WTC11 (cell line): Measurements from ENCODE around the gene IFNAR1. TPM values are rescaled to one million over a fixed set of nuclear protein-coding genes. Genes with fewer than 3 reads are reported as not detected.

Experiments
- ATF6 ChIP-seq: sonication (generic); formaldehyde crosslinking; IDR thresholded peaks from 2 replicates; pipeline ENCODE4 v1.8.1; 2023; ENCODE audit warnings: mild to moderate bottlenecking, missing genetic modification reagents
- CDX4 ChIP-seq: fragments of 250-450 bp; sonication (Bioruptor Pico); IDR thresholded peaks from 2 replicates; pipeline ENCODE4 v1.9.0; 2021; ENCODE audit warnings: moderate library complexity, mild to moderate bottlenecking, inconsistent platforms, borderline replicate concordance
- ETV6 ChIP-seq: sonication (generic); formaldehyde crosslinking; IDR thresholded peaks from 2 replicates; pipeline ENCODE4 v1.8.1; 2022; ENCODE audit warnings: mild to moderate bottlenecking, missing genetic modification reagents
- FOXK1 ChIP-seq: sonication (generic); formaldehyde crosslinking; IDR thresholded peaks from 2 replicates; pipeline ENCODE4 v1.8.0; 2022; ENCODE audit warnings: mild to moderate bottlenecking, moderate library complexity, missing genetic modification reagents
- FOXP4 ChIP-seq: sonication (generic); formaldehyde crosslinking; IDR thresholded peaks from 2 replicates; pipeline ENCODE4 v1.8.0; 2022; ENCODE audit warnings: mild to moderate bottlenecking, missing genetic modification reagents
- IRF1 ChIP-seq: sonication (generic); formaldehyde crosslinking; IDR thresholded peaks from 2 replicates; pipeline ENCODE4 v1.8.0; 2023; ENCODE audit warnings: missing genetic modification reagents
- JUN ChIP-seq: sonication (generic); formaldehyde crosslinking; IDR thresholded peaks from 2 replicates; pipeline ENCODE4 v1.8.0; 2023; ENCODE audit warnings: mild to moderate bottlenecking, missing genetic modification reagents
- MAX ChIP-seq: sonication (generic); formaldehyde crosslinking; IDR thresholded peaks from 2 replicates; pipeline ENCODE4 v1.8.0; 2022; ENCODE audit warnings: mild to moderate bottlenecking, missing genetic modification reagents
- MXD4 ChIP-seq: fragments of 250-450 bp; sonication (Bioruptor Pico); IDR thresholded peaks from 2 replicates; pipeline ENCODE4 v1.8.0; 2021; ENCODE audit warnings: mild to moderate bottlenecking, moderate library complexity, borderline replicate concordance
- NFE2L1 ChIP-seq: sonication (generic); formaldehyde crosslinking; IDR thresholded peaks from 2 replicates; pipeline ENCODE4 v1.8.1; 2023; ENCODE audit warnings: missing genetic modification reagents
- PRDM15 ChIP-seq: sonication (generic); formaldehyde crosslinking; IDR thresholded peaks from 2 replicates; pipeline ENCODE4 v1.8.0; 2022; ENCODE audit warnings: missing genetic modification reagents
- RORB ChIP-seq: fragments of 250-450 bp; sonication (Bioruptor Pico); IDR thresholded peaks from 2 replicates; pipeline ENCODE4 v1.9.0; 2021; ENCODE audit warnings: mild to moderate bottlenecking
- SMAD4 ChIP-seq: sonication (generic); formaldehyde crosslinking; IDR thresholded peaks from 2 replicates; pipeline ENCODE4 v1.8.0; 2022; ENCODE audit warnings: mild to moderate bottlenecking, missing genetic modification reagents
- ZNF219 ChIP-seq: sonication (generic); formaldehyde crosslinking; IDR thresholded peaks from 2 replicates; pipeline ENCODE4 v1.8.0; 2023; ENCODE audit warnings: missing genetic modification reagents, mild to moderate bottlenecking, borderline replicate concordance
- ZNF532 ChIP-seq: fragments of 250-450 bp; sonication (Bioruptor Pico); IDR thresholded peaks from 2 replicates; pipeline ENCODE4 v1.9.0; 2021; ENCODE audit warnings: mild to moderate bottlenecking, borderline replicate concordance
- total RNA-seq: library from RNA; stranded (reverse); gene quantifications from 3 replicates; pipeline ENCODE4 v1.2.3, GENCODE V29; 2021

Gene IFNAR1
- total RNA-seq, 1 experiment from 2014 or later = 12.2 TPM

- TF ChIP-seq ZNF532 (CRISPR knock-in tag) = no peak
- no peak for TF ChIP-seq CDX4
- TF ChIP-seq PRDM15 (CRISPR knock-in tag) = no peak
- no peak for TF ChIP-seq ZNF219
- TF ChIP-seq ETV6 = 0 out of 2 replicates have a peak, but pooled peaks have one; percentile 44
- no peak for TF ChIP-seq NFE2L1 (CRISPR knock-in tag)
- no peak for TF ChIP-seq SMAD4 (CRISPR knock-in tag)
- peak; percentile 79 for TF ChIP-seq MAX (CRISPR knock-in tag)
- peak; percentile 76; the same call in 1 of the 2 replicates for TF ChIP-seq IRF1
- no peak for TF ChIP-seq MXD4
- TF ChIP-seq FOXP4 (CRISPR knock-in tag) = peak; percentile 96
- TF ChIP-seq RORB (CRISPR knock-in tag) = no peak
- peak; percentile 83; the same call in 1 of the 2 replicates for TF ChIP-seq FOXK1 (CRISPR knock-in tag)
- TF ChIP-seq ATF6 (CRISPR knock-in tag) = no peak
- peak; percentile 50; the same call in 1 of the 2 replicates for TF ChIP-seq JUN (CRISPR knock-in tag)
These were observed 77.5 kb downstream of the IFNAR1 start (continued) for GRCh38 chr21:33402001-33402979.
